GM19468 (cell line): ENCODE results near the gene C2CD4D.

Source experiments
- ATAC-seq: cut with Tn5 transposase; IDR thresholded peaks from one replicate; pipeline ENCODE4 v1.9.1; 2021; ENCODE audit warnings: mild to moderate bottlenecking, moderate library complexity, moderate number of reproducible peaks; ENCODE audit not compliant: unreplicated experiment; ENCODE audit errors: extremely low read depth

Gene C2CD4D

DNA sequence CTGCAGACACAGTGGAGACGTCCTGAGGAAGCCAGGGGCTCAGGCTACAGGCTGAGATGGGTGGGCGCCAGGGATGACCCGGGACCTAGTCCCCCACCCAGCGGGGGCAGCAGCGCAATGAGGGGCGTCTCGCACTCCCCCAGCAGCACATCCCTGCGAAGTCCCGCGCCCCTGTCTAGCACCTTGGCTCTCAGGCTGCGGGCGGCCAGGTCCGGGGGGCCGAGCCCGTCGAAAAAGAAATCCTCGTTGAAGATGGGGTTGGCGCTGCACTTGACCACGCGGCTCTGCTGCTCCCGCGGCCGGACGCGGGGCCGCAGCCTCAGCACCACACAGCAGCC lies 1.8 kb downstream of the C2CD4D start:
- ATAC-seq, result no peak

DNA sequence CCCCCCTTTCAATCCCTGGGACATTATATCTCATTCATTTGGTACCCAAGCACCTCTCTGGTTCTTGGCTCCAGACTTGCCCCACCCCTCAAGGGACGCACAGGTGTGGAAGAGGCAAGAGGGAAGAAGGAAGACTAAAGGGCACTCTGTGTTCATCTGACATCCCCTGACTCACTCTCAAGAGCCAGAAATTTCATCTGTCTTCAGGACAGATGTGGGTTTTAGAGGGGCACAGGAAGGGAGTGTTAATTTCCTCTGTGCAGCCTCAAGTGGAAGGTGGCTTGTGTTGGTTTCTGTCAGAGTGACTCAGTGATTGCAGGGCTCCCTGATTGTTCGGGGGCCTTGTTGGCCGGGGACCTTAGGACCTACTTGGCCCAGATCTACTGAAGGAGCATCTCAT lies 2.4 kb downstream of the C2CD4D start:
- ATAC-seq, result no peak

DNA sequence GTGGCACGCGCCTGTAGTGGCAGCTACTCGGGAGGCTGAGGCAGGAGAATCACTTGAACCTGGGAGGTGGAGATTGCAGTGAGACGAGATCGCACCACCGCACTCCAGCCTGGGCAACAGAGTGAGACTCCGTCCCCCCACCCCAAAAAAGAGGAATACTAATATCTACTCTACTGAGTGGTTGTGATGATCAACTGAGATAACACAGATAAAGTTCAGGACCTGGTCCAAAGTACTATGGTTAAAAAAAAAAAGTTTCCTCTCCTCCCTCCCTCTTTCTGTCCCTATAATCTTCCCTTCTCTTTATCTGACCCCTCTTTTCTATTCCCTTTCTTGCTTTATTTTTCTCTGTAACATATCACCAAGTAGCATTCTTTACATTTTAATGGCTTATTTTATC lies 4.0 kb downstream of the C2CD4D start:
- ATAC-seq, result no peak

GRCh38 chr1:151834239-151834638 lies 5.4 kb downstream of the C2CD4D start:
- ATAC-seq, result no peak

DNA sequence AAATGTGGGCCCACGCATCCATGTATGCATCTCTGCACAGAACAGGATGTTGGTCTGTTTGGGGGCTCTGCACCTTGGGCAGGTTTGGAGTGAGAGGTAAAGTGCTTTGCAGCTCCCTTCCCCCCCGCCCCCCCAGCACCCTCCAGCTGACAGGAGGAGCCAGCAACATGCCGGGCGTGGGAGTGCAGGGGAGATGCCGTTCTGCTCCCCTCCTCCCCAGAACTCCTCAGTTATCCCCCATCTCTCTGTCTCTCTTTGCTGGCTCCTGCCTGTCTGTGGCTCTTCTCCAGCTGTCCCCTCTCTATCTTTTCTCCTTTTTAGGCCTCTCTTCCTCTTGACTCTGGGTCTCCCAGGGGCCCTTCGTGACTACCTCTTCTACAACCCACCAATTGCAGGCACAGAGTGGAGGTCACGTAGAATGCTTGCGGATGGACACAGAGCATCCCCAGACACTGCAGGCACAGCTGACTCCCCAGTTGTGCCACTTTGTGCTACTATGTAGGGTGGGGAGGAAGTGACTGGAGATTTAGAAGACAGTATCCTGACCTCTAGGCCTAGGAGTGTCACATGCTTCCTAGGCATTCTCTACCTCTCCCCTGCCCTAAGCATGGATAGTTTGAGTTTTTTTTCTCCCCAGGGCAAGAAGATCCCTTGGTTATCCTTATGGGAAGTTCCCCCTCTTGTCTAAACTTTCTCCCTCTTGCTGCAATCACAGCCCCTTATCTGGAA lies 6.3 kb downstream of the C2CD4D start:
- no peak for ATAC-seq

GRCh38 chr1:151832318-151832980 lies 7.2 kb downstream of the C2CD4D start:
- no peak for ATAC-seq

DNA sequence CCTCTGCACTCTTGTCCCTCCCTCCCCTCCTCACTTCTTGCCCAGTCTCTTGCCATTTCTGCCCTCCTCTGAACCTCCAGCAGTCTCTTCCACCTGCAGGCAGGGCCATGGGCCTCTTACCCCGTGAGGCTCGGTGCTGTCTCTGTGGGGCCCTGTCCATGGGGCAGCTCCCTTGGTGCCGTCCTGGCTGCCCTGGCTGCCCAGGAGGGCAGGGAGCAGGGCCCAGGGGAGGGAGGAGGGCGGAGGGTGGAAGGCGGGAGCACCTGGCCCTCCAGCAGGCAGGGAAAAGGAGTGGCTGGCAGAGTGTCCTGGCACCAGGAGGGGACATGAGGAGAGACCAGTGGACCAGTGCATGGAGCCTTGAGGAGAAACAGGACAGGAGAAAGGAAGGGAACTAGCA lies 8.0 kb downstream of the C2CD4D start, which contains the start of gene RORC:
TSS of gene RORC (minus strand) at position 198 of the 400 bp plus-strand sequence. CDS start at position 160, 38 bp downstream.
- ATAC-seq, result no peak

DNA sequence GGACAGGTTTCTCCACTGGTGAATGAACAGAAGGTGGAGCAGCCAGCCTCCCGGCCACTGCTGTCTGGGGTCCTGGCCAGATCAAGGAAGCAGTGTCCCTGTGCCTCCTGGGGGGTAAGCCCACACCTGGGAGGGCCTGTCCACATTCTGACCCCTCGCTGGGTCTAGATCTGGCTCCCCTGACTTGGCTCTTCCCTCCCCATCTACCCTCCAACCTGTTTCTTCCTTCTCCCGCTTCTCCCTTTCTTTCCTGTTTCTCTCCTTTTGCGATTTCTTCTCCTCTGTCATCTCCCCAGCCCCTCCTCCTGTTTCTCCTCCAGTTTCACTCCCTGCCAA lies 8.4 kb downstream of the C2CD4D start:
- no peak for ATAC-seq

DNA sequence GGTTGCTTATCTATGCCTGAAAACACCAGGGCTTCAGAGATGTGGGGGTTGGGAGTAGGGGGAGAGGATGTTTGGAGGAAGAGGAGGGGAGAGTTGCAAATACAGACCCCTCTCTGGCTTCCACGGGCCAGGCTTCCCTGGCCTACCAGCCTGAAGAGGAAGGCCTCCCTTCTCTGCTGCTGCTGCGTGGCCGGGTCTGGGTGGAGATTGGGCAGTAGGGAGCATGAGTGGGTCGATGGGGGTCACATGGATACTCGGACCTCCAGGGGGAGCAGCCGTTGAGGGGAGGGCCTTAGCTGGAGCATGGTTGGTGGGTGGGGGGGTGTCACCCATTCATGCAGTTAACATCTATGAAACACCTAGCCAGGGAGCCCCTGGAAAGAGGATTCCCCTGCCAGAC lies 9.6 kb downstream of the C2CD4D start:
- no peak for ATAC-seq

- ATAC-seq, result no peak
Observed at GRCh38 chr1:151829352-151830046, 10.1 kb downstream of the C2CD4D start.

DNA sequence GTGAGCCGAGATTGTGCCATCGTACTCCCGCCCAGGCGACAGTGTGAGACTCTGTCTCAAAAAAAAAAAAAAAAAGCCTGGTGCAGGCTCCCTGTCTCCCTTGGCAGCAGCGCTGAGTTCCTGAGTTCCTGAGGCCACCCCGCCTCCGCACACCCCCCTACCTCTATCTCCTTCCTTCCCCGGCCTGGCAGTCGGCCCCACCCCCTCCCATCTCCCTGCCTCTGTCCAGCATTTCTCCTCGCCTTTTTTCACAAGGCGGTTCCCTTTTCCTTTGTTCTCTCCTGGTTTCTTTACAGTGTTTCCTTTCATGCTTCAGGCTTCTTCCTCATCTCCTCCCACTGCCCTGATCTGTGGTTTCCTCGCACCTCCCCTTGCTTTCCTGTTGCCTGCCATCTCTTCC lies 10.7 kb downstream of the C2CD4D start:
- ATAC-seq, result no peak

- ATAC-seq, result no peak
Observed at GRCh38 chr1:151827853-151828252, 11.8 kb downstream of the C2CD4D start.

- ATAC-seq, result no peak
Observed at GRCh38 chr1:151825751-151826660, 13.6 kb downstream of the C2CD4D start.

GRCh38 chr1:151825204-151825603 lies 14.4 kb downstream of the C2CD4D start:
- no peak for ATAC-seq

DNA sequence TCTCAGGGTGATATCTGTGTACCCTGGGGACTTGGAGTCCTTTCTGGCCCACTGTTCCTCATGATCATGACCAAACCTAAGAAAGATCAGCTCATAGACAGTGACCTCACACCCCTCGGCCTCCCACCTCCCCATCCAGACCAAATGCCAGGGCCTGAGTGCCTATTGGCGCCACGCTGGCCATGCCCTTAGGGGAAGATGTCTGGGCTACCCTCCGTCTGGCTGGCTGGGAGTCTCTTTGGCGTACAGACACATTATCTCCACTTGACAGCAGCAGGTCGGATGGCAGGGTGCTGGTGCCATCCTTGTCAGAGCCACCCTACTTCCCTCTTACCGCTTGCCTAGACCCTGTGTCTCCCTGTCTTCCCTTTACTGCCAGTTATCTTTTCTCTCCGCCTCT lies 16.4 kb downstream of the C2CD4D start:
- no peak for ATAC-seq

GRCh38 chr1:151822404-151822803 lies 17.2 kb downstream of the C2CD4D start:
- no peak for ATAC-seq

- no peak for ATAC-seq
Observed at GRCh38 chr1:151820940-151821339, 18.7 kb downstream of the C2CD4D start.

- no peak for ATAC-seq
Observed at GRCh38 chr1:151819976-151820623, 19.5 kb downstream of the C2CD4D start.

DNA sequence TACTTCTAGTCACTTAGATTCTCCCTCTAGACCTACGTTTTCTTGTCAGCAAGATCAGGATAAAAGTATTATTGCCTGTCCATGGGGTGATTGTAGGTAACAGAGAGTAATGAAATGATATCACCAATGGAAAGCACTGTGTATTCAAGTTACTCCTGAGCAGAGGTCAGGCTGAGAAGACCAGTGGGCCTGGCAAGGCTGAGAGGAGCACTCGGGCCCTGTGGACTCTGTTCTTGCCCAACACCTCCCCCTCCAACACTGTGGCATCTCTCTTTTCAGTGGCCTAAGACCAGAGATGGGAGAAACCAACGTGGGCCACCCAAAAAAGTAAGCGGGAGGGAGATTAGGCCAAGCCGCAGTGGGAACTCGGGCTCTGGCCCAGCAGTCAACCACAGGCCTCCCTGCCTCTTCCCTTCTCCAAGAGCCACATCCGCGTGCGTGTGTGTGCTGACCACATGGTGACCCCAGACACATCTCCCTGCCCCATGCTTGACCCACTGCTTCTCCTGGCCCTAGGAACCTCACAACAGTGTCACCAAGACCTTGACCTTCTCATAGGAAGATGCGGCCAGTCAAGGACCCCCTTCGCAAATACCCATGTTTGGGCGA lies 20.3 kb downstream of the C2CD4D start:
- no peak for ATAC-seq

GRCh38 chr1:151817353-151817730 lies 22.3 kb downstream of the C2CD4D start:
- ATAC-seq, result no peak
